ELR (cell line): ENCODE data around the gene ST3GAL3.

Experiments used
- DNase-seq: peaks from one replicate; pipeline ENCODE4 v3.0.0-alpha.2; 2015; ENCODE audit warnings: low read depth

The ST3GAL3 gene, protein sequence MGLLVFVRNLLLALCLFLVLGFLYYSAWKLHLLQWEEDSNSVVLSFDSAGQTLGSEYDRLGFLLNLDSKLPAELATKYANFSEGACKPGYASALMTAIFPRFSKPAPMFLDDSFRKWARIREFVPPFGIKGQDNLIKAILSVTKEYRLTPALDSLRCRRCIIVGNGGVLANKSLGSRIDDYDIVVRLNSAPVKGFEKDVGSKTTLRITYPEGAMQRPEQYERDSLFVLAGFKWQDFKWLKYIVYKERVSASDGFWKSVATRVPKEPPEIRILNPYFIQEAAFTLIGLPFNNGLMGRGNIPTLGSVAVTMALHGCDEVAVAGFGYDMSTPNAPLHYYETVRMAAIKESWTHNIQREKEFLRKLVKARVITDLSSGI

DNA sequence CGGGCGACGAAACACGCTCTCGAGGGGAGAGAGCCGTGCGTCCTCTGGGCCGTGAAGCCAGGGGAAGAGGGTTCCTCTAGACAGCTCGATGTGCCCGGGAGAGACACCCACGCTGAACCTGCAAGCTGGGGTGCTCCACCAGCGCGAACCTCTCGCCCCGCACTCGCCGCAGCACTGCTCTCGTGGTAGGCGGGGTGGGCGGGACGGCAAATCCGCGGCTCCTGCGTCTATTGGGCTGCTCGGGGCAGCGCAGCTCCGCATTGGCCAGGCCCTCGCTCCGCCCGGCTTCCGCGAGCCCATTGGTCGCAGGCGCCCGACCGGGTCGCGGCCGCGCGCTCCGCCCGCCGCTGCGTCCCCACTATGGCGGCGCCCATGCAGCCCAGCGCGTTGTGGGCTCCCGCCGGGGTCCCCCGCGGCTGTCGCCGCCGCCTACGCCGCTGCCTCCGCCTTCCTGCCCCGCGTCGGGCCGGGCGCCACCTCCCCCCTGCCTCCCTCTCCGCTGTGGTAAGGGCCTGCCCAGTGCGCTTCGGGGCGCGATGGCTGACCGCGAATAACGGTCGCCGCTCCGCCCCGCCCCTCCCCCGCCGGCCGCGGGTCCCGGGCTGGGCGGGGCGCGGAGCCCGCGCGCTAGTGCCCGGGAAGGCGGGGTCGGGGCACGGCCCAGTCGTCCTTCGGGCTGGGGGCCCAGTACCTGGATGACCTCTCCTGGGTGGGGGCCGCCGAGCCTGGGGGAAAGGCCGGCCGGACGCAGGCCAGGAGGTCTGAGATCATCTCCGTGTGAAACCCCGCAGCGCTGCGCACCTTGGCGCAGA lies at the start of gene ST3GAL3:
TSS of gene ST3GAL3 (plus strand) at position 347 of the 812 bp plus-strand sequence. CDS start 28,727 bp downstream, outside the sequence.
- DNase-seq: peak; percentile 96

DNA sequence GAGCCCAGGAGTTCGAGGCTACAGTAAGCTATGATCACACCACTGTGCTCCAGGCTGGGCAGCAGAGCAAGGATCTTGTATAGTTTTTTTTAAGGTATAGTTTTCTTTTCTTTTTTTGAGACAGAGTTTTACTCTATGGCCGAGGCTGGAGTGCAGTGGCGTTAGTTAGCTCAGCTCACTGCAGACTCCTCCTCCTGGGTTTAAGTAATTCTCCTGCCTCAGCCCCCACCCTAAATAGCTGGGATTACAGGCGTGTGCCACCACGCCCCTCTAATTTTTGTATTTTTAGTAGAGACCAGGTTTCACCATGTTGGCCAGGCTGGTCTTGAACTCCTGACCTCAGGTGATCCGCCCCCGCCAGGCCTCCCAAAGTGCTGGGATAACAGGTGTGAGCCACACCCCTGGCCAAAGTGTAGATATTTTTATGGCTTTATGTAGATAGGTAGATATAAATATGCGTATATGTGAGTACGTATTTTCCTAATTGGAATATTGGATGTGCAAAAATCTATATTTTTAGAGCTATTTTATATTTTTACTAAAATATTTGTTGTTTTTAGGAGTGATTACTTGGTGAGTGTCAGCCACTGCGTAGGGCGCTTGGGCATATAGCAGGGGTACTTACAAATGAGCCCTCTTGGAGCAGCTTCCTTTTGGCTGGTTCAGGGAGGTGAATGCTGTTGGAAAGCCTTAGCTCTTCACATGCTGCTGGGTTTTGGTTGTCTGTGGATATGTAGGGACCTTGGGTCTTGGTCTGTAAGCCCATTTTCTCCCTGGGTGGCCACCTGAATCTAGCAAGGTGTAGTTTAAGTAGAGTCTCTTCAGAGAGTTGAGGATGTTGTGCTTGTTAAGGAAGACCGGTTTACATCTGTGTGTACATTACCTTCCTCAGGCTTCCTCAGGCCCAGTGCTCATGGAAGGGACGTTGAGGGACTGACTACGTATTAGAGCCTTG lies 47.8 kb upstream of the ST3GAL3 start:
- no peak for DNase-seq

DNA sequence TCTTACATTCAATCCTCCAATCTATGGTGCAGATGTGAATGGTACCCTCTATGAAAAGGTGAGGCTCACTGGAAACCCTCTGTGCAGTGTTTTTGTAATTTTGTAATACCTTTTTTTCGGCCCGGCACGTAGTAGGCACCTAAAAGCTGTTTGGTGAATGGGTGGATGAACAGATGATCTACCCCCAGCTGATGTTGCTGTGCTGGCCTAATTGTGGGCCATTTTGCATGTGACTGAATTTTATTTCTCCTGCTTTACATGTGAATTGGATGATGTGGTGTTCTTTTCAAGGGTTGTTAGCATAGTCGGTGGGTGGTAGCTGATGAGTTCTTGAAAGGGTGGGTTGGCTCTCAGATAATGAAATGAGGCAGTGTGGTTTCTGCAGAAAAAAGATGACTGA lies 47.0 kb upstream of the ST3GAL3 start:
- no peak for DNase-seq

DNA sequence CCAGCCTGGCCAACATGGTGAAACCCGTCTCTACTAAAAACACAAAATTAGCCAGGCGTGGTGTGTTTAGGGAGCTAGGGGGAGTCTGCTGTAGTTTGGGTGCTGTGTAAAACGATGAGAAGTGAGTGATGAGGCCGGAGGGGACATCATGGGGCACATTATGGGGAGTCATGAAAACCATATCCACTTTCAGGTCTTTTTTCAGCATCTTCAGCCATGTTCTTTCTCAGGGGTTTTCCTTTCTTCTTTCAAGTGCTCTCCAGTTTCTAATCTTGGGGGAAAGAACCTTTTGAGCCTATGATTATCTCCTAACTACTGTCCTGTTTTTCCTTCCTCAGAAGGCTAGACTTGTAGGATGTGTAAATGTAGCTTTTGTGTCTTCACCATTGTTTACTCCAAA lies 43.0 kb upstream of the ST3GAL3 start:
- no peak for DNase-seq

DNA sequence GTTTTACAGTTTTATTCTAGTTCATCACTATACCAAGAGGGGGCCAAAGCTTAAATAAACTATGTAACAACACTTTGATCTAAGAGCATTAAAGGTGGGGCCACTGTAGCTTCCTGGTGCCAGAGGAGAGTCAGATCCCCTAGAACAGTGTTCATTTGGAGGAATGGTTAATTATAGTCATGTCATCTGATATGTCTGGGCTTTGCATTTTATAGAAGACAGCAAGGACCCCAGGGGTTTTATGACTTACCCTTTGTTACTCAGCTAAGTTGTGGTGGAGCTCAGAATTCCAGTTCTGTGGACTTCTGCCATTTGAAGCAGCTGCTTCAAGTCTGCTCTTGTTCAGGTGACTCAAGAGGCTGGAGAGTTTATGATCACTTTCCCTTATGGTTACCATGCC lies 40.7 kb upstream of the ST3GAL3 start:
- peak; percentile 41 for DNase-seq

DNA sequence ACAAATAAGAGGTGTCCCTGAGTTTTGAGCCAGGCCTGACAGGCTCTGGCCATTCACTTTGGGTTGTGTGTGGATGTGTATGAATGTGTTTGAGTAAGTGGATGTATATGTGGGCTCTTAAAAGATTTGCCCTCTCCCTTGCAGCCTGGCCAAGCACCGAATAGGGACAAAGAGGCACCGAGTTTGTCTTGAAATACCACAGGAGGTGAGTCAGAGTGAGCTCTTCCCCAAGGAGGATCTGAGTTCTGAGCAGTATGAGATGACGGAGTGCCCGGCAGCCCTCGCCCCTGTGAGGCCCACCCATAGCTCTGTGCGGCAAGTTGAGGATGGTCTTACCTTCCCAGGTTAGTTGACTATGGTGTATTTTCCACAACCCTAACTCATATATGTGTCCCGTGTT lies 38.4 kb upstream of the ST3GAL3 start:
- DNase-seq: peak; percentile 86

DNA sequence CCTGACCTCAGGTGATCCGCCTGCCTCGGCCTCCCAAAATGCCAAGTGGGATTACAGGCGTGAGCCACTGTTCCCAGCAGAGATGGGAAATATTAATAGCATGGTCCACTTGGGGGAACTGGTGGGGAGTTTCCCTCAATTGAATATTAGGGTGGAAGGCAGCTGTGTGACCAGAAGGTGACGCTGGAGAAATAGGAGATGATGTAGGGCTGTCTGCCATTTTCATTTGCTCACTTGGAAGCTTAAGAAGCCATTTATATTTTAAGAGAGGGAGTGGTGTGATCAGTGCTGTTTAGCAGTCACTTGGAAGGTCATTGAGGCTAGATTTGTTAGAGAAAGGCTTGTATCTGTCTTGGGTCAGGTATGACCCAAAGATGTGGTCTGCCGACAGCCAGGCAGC lies 37.5 kb upstream of the ST3GAL3 start:
- no peak for DNase-seq

DNA sequence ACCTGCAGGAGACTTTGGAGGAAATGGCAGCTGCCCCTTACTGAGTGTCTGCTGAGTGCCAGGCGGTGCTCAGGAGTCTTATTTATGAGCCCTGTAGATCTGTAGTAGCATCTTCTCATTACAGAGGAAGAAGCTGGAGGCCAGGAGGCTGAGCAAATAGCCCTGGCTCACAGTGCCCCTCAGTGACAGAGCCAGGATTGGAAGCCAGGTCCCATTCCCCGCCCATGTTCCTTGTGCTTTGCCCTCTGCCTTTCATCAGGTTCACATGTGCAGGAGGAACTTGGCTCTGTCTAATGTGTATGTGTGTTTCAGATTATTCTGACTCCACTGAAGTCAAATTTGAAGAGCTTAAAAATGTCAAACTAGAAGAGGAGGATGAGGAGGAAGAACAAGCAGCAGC lies 36.1 kb upstream of the ST3GAL3 start:
- DNase-seq: no peak

DNA sequence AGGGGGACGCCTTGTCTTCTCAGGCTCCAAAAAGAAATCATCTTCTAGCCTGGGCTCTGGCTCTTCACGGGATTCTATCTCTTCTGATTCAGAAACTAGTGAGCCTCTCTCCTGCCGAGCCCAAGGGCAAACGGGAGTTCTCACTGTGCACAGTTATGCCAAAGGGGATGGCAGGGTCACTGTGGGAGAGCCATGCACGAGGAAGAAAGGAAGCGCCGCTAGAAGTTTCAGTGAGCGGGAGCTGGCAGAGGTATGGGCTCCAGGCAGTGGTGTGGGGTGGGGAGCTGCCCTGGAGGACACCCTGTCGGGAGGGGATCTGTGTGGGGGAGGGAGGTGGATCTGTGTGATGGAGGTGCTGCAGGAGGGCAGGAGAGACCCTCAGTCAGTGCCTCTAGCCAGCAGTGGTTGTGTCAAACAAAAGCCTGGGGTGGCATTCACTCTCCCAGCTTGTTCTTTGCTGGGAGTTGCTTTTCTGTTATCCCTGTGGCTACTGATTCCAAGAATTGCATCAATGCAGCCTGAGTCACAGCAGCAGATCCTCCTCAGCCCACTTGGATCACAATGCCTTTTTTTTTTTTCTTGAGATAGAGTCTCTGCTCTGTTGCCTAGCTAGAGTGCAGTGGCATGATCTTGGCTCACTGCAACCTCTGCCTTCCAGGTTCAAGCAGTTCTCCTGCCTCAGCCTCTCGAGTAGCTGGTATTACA lies 35.6 kb upstream of the ST3GAL3 start:
- DNase-seq: peak; percentile 73

DNA sequence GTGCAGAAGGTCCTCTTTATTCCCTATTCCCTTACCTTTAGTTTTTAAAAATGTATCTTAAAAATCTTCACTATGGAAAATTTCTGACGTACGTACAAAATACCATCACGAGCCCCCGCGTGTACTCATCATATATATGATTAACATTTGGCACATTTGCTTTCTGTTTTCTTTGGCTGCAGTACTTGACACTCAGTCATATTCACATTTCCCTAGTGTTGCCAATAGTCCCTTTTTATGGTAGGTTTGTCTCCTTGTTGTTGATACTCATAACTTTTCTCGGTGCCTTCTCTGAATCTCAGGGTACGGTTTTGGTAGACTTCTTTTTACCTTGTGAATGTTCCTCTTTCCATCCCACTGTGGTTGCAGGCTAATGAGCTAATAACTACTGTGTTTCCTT lies 34.1 kb upstream of the ST3GAL3 start:
- DNase-seq: no peak

DNA sequence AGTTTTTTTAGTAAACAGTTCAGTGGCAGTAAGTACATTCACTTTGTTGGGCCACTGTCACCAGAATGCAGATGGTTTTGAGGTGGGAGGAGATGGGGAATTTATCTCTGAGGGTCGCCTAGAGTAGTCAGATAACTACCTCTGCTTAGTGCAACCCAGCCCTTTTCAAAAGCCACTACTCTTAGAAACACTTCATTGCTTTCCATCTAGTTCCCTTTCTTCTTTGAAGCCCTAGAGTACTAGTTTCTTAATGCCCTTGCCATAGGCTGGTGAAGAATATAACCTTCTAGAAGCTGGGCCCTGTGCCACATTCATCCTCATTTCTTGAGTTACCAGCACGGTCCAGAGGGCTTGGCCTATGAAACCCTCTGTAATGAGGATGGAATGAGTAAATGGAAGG lies 28.4 kb upstream of the ST3GAL3 start:
- DNase-seq: no peak

DNA sequence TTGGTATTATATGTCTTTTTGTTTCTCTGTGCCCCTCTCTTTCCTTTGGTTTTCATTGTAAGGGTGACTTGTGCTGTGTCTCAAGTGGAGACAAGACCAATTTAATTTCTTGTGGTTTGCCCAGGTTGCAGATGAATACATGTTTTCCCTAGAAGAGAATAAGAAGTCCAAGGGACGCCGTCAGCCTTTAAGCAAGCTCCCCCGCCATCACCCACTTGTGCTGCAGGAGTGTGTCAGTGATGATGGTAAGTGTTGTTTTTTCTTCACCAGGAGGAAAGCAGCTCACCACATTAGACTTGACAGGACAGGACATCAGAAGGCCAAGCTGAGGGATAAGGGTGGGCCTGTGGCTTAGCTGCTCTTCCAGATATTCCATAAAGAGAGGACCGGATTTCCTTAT lies 23.8 kb upstream of the ST3GAL3 start:
- no peak for DNase-seq

DNA sequence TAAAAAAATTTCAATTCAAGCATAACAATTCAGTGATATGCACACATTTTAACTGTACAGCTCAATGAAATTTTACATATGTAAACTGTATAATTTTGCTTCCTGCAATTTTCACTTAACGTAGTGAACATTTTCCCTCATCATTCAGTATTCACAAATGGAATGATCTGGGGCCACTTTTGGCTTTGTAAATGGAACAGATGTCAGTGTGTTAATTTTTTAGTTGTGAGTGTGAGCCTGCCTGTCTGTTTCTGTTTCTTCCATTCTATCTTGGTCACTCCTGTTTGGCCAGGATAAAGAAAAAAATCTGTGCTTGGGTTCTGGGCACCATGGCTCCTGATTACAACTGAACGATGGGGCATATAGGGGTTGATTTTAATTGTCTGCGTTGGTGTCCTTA lies 20.5 kb upstream of the ST3GAL3 start:
- no peak for DNase-seq

DNA sequence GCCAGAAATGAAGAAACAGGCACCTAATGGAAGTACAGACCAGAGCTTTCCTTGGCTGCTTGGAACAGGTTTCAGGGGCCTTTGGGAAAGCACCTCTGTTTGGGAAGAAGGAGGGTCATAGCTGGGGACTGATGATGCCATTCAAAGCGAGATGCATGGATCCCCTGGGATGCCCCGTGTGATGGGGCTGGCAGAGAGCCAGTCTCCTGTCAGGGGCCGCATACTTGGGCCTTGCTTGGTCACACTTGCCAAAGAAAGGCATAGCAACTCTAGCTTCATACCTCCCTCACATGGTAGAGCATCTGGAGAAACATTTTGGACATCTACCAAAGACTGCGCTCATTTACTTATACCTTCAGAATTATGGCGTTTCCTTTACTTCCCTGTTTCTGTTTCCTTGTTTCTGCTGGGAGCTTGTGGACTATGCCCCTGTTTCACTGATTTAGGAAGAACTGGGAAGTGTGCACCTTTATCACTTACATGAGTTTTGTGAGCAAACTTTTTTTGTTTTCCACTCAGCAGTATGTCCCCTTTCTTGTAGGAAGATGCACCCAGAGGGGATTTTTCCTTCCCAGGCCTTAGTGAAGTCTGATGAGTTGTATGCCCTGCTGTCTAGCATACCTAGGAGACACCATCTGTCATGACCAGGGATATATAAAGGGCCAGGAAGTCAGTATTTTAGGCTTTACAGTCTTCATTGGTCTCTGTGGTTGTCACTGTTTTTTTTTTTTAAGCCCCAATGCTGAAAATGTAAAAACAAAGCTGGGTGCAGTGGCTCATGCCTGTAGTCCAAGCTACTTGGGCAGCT lies 19.8 kb upstream of the ST3GAL3 start:
- DNase-seq: no peak

DNA sequence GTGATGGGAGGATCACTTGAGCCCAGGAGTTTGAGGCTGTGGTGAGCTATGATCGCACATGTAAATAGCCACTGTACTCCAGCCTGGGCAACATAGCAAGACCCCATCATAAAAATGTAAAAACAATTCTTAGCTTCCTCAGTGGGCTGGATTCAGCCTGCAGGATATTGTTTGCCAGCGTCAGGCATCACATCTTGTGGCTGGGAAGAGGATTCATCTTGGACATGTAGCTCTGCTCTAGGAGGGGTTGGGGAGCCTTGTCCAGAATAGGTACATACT lies 19.3 kb upstream of the ST3GAL3 start:
- DNase-seq: no peak

DNA sequence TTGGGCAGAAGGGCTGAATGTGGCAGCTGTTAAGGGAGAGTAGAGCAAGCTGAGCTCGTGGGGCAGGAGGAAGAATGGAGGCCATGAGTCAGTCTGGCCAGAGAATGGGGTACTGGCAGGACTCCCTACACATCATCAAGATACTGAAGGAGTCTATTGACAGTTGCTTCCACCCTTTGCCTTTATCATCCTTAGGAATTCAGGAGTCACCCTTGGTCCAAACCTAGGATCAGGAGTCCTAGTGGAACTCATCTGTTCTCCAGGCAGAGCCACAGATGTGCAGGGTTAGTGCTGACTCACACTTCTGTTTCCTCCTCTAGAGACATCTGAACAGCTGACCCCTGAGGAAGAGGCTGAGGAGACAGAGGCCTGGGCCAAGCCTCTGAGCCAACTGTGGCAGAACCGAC lies 18.7 kb upstream of the ST3GAL3 start:
- DNase-seq: peak; percentile 93

DNA sequence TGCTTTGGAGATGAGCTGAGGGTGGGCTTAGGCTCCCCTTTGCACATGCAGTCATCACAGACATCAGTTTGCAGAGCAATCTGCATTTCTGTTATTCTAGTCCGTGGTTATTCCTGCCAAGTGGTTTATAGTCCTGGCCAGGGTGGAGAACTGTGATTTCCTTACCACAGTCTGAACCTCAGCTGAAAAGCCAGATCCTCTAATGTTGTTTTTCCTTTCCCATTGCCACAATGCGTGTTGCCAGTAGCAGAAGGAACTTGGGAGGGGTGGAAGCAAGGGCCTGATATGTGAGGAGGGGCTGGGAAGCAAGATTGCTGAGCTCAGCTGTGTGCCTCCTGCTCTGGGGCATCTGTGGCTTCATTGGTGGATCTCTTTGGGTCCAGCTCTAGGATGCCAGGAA lies 18.0 kb upstream of the ST3GAL3 start:
- DNase-seq: no peak

DNA sequence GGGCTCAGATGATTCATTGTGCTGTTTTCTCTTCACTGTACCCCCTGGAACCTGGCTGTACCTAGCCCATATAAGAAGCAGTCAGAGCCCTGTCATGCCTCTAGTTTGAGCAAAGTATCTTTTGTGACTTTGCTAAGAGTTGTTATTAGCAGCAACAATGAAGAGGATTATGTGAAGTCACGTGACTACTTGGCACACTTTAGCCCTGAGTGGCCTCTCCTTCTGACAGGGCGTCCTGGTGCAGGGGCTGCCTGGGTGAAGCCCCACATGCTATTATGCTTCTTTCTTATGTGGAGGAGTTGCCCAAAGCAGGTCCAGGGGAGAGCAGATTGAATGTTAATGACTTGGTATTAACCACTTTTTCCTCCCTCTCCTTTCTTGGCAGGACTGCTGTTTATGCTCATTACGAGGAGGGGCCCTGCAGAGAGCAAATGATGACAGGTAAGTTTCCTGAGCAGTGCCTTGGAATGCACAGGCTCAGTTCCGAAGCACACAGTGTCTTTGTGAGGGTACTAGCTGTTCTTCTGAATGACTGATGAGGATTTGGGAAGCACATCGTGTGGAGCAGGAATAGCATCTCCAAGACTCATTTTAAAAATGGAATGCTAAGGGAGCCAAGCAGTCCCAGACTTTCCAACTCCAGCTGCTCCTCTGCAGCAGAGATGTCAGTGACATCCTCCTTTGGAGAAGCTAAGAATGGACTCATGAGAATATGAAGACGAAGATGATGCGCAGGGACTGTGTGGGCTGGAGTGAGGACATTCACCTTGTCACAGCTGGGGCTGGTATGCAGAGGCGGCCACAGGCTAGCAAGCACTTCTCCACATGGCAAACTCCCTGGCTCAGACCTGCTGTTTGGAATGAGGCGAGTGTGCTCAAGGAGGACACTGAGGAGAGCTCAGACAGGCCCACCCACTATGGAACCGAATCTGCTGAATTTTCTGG lies 15.2 kb upstream of the ST3GAL3 start:
- DNase-seq: no peak

DNA sequence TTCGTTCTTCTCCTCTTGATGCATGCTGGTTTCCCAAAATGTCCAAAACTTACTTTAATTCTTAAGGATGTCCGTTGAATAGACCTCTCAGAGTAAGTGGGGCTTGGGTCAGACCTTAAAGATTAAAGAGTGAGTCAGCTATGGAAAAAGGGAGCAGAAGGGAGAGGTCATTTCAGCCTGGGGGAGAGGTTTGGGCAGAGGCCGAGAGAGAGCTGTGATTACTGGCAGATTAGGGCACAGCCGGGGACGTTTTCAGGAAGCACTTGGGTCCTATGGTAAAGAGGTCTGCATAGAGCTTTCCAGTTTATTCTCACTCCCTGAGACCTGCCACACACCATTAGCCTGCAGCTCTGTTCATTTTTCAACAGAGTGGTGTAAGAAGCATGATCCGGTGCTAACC lies 14.0 kb upstream of the ST3GAL3 start:
- DNase-seq: no peak

DNA sequence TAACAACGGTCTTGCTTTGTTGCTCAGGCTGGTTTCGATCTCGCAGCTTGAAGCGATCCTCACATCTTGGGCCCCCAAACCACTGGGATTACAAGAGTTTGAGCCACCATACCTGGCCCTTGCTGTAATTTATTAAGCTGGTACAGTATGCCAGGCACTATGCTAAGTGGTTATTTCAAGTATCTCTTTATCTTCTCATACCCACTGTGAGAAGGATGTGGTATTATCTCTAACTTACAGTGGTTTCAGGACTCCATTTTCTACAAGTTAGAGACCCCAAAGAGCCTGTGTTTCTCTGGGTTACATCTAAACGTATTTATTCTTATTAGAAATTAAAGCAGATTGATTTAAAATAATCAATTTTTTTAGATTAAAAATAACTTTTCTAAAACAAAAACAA lies 8.1 kb upstream of the ST3GAL3 start:
- DNase-seq: no peak
